GM12873 (cell line): Measurements from ENCODE around the gene USP21.

Experiments
- CTCF ChIP-seq: IDR thresholded peaks from 2 replicates; pipeline ENCODE4 v1.5.1; 2012; ENCODE audit warnings: low read depth, mild to moderate bottlenecking, moderate library complexity, low read length, control low read depth; ENCODE audit not compliant: insufficient read depth; ENCODE audit errors: missing control alignments

USP21 gene

GRCh38 chr1:161138431-161138830 is 20.9 kb upstream of the USP21 start:
- no peak for TF ChIP-seq CTCF

GRCh38 chr1:161139766-161140165 is 19.5 kb upstream of the USP21 start:
- TF ChIP-seq CTCF: peak; percentile 42

- no peak for TF ChIP-seq CTCF
Measured at GRCh38 chr1:161140755-161141400, 18.4 kb upstream of the USP21 start.

- no peak for TF ChIP-seq CTCF
Measured at GRCh38 chr1:161145832-161146231, 13.5 kb upstream of the USP21 start.

GRCh38 chr1:161153176-161153575 is 6.1 kb upstream of the USP21 start:
- no peak for TF ChIP-seq CTCF

GRCh38 chr1:161153682-161154337 is 5.5 kb upstream of the USP21 start, which contains the start of gene UFC1:
Gene UFC1 (plus strand): TSS chr1:161153978. CDS start chr1:161153998, 20 bp downstream.
- no peak for TF ChIP-seq CTCF

GRCh38 chr1:161157867-161158266 is 1.4 kb upstream of the USP21 start:
- no peak for TF ChIP-seq CTCF
